ENCODE measurements around the gene IHH.

DNA sequence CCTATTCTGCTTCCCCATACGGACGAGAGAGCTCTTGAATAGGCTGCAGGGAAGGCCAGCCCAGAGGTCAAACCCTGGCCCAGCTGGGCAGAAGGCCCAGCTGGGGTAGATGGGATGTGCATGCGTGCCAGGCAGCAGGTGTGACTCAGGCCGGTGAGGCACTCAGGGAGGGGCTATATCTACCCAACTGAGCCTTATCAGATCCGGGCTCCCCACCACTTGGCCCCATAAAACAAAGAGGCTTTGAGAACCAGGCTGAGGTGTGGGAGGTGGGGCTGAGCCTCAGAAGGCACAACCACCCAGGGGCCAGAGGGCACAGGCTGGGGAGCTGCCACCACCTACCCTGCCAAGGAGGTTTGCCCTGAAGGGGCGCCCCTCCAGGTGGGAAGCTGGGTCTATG is 11.4 kb downstream of the IHH start:
- TF ChIP-seq EP300 (IDR thresholded peaks at IDR 0.05; ENCODE audit: borderline replicate concordance in 1 of 2, low read depth in 1 of 2, low read length in 1 of 2) (no peak), SIN3A (IDR thresholded peaks at IDR 0.05; ENCODE audit: borderline replicate concordance, low read depth, low read length) (no peak), POLR2AphosphoS5 (IDR thresholded peaks at IDR 0.05; ENCODE audit: low read depth, low read length) (no peak), EZH2phosphoT487 (IDR thresholded peaks at IDR 0.05; ENCODE audit: borderline replicate concordance, low read depth) (no peak), NRF1 (IDR thresholded peaks at IDR 0.05; ENCODE audit: low read depth, low read length) (no peak), NFIC (IDR thresholded peaks at IDR 0.05; ENCODE audit: borderline replicate concordance) (no peak), MXI1 (IDR thresholded peaks at IDR 0.05; ENCODE audit: low read depth, low read length) (no peak), TAF1 (IDR thresholded peaks at IDR 0.05; ENCODE audit: borderline replicate concordance, low read depth, low read length) (no peak)
- TF ChIP-seq, protein P1, sequence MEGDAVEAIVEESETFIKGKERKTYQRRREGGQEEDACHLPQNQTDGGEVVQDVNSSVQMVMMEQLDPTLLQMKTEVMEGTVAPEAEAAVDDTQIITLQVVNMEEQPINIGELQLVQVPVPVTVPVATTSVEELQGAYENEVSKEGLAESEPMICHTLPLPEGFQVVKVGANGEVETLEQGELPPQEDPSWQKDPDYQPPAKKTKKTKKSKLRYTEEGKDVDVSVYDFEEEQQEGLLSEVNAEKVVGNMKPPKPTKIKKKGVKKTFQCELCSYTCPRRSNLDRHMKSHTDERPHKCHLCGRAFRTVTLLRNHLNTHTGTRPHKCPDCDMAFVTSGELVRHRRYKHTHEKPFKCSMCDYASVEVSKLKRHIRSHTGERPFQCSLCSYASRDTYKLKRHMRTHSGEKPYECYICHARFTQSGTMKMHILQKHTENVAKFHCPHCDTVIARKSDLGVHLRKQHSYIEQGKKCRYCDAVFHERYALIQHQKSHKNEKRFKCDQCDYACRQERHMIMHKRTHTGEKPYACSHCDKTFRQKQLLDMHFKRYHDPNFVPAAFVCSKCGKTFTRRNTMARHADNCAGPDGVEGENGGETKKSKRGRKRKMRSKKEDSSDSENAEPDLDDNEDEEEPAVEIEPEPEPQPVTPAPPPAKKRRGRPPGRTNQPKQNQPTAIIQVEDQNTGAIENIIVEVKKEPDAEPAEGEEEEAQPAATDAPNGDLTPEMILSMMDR (IDR thresholded peaks at IDR 0.05) = no peak
